DOHH2 (cell line): ENCODE data around the gene MUC2.

ENCODE experiments used
- H3F3A ChIP-seq: fragments of 200-600 bp; sonication (generic), shearing (Covaris generic); 2 replicates; pipeline ENCODE4 v1.6.0; 2016; ENCODE audit warnings: antibody characterized with exemption, mild to moderate bottlenecking; ENCODE audit not compliant: control insufficient read depth, insufficient read depth
- H3K27ac ChIP-seq: fragments of 200-600 bp; sonication (generic); 2 replicates; pipeline ENCODE4 v1.5.1; 2014; ENCODE audit warnings: low read depth, mild to moderate bottlenecking, low read length, moderate library complexity
- H3K27me3 ChIP-seq: fragments of 200-600 bp; sonication (generic); 2 replicates; pipeline ENCODE4 v1.6.1; 2014; ENCODE audit warnings: mild to moderate bottlenecking, low read length, mixed read lengths; ENCODE audit not compliant: control insufficient read depth
- H3K36me3 ChIP-seq: fragments of 200-600 bp; sonication (generic); 2 replicates; pipeline ENCODE4 v1.6.1; 2014; ENCODE audit warnings: mild to moderate bottlenecking, low read length, moderate library complexity, mixed read lengths; ENCODE audit not compliant: control insufficient read depth
- H3K4me1 ChIP-seq: fragments of 200-600 bp; sonication (generic); 2 replicates; pipeline ENCODE4 v1.6.1; 2014; ENCODE audit warnings: mild to moderate bottlenecking, low read length, mixed read lengths; ENCODE audit not compliant: control insufficient read depth
- H3K4me2 ChIP-seq: fragments of 200-600 bp; sonication (generic); 2 replicates; pipeline ENCODE4 v1.6.0; 2014; ENCODE audit warnings: mild to moderate bottlenecking, low read length, moderate library complexity
- H3K4me3 ChIP-seq: fragments of 200-600 bp; sonication (generic); 2 replicates; pipeline ENCODE4 v1.5.1; 2014; ENCODE audit warnings: mild to moderate bottlenecking, low read length, mixed read lengths
- H3K79me2 ChIP-seq: fragments of 200-600 bp; sonication (generic); 2 replicates; pipeline ENCODE4 v1.6.1; 2014; ENCODE audit warnings: mild to moderate bottlenecking, low read length, mixed read lengths; ENCODE audit not compliant: control insufficient read depth
- H3K9me2 ChIP-seq: fragments of 200-600 bp; sonication (generic); replicated peaks from 2 replicates; pipeline ENCODE4 v1.6.1; 2014; ENCODE audit warnings: mild to moderate bottlenecking, low read length, mixed read lengths; ENCODE audit not compliant: control insufficient read depth
- H3K9me3 ChIP-seq: fragments of 200-600 bp; sonication (generic); 2 replicates; pipeline ENCODE4 v1.6.1; 2014; ENCODE audit warnings: antibody characterized with exemption, low read length, mixed read lengths; ENCODE audit not compliant: control insufficient read depth, insufficient read depth
- H4K20me1 ChIP-seq: fragments of 200-600 bp; sonication (generic); 2 replicates; pipeline ENCODE4 v1.6.0; 2014; ENCODE audit warnings: low read depth, mild to moderate bottlenecking, antibody characterized with exemption, low read length, moderate library complexity; ENCODE audit not compliant: control insufficient read depth, insufficient read depth
- CTCF ChIP-seq: fragments of 200-600 bp; sonication (generic); IDR thresholded peaks from one replicate; pipeline ENCODE4 v1.5.1; 2014; ENCODE audit warnings: antibody characterized with exemption, mild to moderate bottlenecking, low read depth, low read length; ENCODE audit not compliant: poor library complexity, severe bottlenecking
- EZH2phosphoT487 ChIP-seq: fragments of 200-600 bp; sonication (generic); IDR thresholded peaks from 2 replicates; pipeline ENCODE4 v1.6.1; 2017; ENCODE audit warnings: borderline replicate concordance, mild to moderate bottlenecking, antibody characterized with exemption, low read length, moderate library complexity, mixed read lengths

Gene MUC2

GRCh38 chr11:1049911-1050580, 24.6 kb upstream of the MUC2 start:
- Histone ChIP-seq H4K20me1 (no peaks in the 10 kb centered on the region), H3K4me3 (no peak overlapping the region), H3K4me2 (no peak overlapping the region), H3K36me3 (no peaks in the 10 kb centered on the region), H3K4me1 (0 out of 2 replicates have a peak, but pooled peaks cover 4% of the 10 kb centered on the region), H3K9me2 (no peaks in the 10 kb centered on the region), H3K9me3 (no peaks in the 10 kb centered on the region), H3K79me2 (no peaks in the 10 kb centered on the region), H3F3A (no peaks in the 10 kb centered on the region), H3K27ac (no peak overlapping the region), H3K27me3 (no peaks in the 10 kb centered on the region)
- no peak for TF ChIP-seq EZH2phosphoT487
- TF ChIP-seq CTCF = no peak

GRCh38 chr11:1050581-1051355, 23.9 kb upstream of the MUC2 start:
- Histone ChIP-seq H3K4me2 (no peak overlapping the region), H3K27ac (no peak overlapping the region), H3F3A (no peaks in the 10 kb centered on the region), H3K4me3 (no peak overlapping the region), H3K36me3 (no peaks in the 10 kb centered on the region), H3K9me3 (no peaks in the 10 kb centered on the region), H4K20me1 (no peaks in the 10 kb centered on the region), H3K9me2 (no peaks in the 10 kb centered on the region), H3K4me1 (0 out of 2 replicates have a peak, but pooled peaks cover 4% of the 10 kb centered on the region), H3K79me2 (no peaks in the 10 kb centered on the region), H3K27me3 (no peaks in the 10 kb centered on the region)
- TF ChIP-seq CTCF (peak; percentile 91), EZH2phosphoT487 (no peak)

- 0 out of 2 replicates have a peak, but pooled peaks cover 4% of the 10 kb centered on the region for H3K4me1 ChIP-seq
- no peaks in the 10 kb centered on the region for H3K79me2 ChIP-seq
- no peak overlapping the region for H3K27ac ChIP-seq
- H3K4me2 ChIP-seq = no peak overlapping the region
- no peak for TF ChIP-seq CTCF
- TF ChIP-seq EZH2phosphoT487 = no peak
- H3K4me3 ChIP-seq = no peak overlapping the region
- H3K9me2 ChIP-seq = no peaks in the 10 kb centered on the region
- H3K27me3 ChIP-seq = no peaks in the 10 kb centered on the region
- H3K9me3 ChIP-seq = no peaks in the 10 kb centered on the region
- H3K36me3 ChIP-seq = no peaks in the 10 kb centered on the region
- H3F3A ChIP-seq = no peaks in the 10 kb centered on the region
- no peaks in the 10 kb centered on the region for H4K20me1 ChIP-seq
These were observed 23.1 kb upstream of the MUC2 start for GRCh38 chr11:1051356-1052132.
